Measurements from ENCODE around the gene ATP11A. TPM values are rescaled to one million over a fixed set of nuclear protein-coding genes. Genes with fewer than 3 reads are reported as not detected.
"Not testable (repeated sequence)": the region's sequence is repeated elsewhere in the genome, so short reads cannot be mapped to it uniquely, and the experiment has no call there.

ATP11A gene
- total RNA-seq, 1 donor from 2014 or later, result 22.1 TPM

- DNase-seq, result no peak
Observed at GRCh38 chr13:112670864-112671263, 19.0 kb upstream of the ATP11A start.

DNA sequence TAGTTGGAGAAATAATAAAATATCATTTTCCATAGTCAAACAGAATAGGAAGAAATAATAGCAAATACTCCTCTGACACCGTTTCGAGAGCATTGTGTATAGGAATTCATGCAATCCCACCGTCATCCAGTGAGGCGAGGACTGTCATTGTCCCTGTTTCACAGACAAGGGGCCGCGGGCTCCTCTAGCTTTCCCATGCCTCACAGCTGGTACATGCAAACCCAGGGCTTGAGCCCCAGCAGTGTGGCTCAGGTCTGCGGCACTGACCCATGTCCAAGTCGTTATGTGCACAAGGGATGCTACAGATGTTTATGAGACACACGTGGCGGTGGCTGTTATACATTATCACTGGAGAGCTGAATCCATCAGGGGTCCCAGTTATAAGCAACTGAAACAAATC lies 18.5 kb upstream of the ATP11A start:
- no peak for DNase-seq

GRCh38 chr13:112672651-112673284 lies 17.1 kb upstream of the ATP11A start:
- no peak for DNase-seq

DNA sequence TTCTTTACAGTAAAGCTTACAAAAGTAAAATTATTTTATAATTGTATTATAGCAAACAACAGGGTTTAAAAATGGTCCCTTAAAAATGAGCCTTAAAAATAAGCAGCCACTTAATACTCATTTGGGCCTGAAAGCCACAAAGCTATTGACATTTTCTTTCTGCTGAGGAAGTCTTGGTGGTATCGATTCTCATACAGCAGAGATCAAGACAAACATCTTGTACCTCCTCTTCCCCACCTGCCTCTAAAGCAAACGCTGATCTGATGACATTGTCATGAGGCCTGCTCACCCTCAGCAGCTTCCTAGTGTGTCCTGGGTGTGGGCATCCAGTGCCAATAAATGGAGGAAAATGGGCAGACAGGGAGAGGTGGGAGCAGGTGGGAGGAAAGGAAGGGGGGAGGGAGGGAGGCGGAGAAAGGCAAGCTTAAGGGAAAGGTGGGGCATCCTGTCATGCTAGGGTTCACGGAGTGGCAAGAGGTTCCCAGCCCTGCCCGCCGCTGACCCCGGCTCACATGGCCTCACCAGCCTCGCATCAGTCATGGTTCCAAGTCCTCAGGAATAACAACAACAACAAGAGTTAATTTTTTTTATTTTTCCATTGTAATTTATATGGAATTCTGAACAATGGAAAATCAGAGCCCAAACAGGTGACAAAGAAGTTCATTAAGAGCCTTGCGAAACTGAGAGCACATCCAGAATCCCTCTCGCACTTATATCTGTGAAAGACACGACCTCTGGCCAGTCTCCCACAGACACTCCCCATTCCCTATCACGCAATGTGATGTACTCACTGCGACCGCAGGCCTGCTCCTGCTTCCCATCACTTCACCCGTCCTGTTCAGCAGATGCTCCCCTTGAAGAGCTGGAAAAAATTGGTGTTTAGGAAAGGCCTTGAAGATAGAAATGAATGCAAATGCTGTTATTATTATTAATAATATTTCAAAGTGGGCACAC lies 15.1 kb upstream of the ATP11A start:
- no peak for DNase-seq

- no peak for DNase-seq
Observed at GRCh38 chr13:112675366-112675756, 14.5 kb upstream of the ATP11A start.

DNA sequence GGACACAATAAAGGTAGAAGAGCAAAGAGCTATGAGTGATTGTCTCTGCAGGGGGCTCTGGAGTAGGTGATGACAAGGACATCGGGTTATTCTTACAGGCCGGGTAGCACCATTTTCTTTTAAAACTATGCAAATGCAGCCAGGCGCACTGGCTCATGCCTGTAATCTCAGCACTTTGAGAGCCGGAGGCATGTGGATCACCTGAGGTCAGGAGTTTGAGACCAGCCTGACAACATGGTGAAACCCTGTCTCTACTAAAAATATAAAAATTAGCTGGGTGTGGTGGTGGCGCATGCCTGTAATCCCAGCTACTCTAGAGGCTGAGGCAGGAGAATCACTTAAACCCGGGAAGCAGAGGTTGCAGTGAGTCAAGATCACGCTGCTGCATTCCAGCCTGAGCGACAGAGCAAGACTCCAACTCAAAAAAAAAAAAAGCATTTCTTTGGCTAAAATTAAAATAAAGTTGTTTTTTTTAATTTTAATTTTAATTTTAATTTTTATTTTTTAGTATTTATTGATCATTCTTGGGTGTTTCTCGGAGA lies 12.3 kb upstream of the ATP11A start:
- DNase-seq, result not testable (repeated sequence)

DNA sequence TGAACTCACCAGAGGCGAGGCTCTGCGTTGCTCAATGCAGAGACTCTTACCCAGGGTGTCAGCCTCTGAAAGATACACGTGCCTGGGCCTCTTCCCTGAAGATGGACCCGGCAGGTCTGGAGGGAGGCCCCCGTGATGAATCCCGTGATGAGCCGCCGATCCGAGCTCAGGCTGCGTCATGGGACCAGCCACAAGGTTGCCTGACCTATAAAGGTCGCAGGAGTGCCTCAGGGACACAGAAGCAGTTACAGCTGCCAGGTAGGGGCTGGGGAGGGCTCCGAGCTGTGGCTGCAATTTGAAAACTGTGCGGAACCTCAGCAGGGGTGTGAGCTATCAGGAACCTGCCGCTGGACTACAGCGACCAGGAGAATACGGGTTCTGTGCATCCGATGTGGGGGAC lies 10.5 kb upstream of the ATP11A start:
- no peak for DNase-seq

DNA sequence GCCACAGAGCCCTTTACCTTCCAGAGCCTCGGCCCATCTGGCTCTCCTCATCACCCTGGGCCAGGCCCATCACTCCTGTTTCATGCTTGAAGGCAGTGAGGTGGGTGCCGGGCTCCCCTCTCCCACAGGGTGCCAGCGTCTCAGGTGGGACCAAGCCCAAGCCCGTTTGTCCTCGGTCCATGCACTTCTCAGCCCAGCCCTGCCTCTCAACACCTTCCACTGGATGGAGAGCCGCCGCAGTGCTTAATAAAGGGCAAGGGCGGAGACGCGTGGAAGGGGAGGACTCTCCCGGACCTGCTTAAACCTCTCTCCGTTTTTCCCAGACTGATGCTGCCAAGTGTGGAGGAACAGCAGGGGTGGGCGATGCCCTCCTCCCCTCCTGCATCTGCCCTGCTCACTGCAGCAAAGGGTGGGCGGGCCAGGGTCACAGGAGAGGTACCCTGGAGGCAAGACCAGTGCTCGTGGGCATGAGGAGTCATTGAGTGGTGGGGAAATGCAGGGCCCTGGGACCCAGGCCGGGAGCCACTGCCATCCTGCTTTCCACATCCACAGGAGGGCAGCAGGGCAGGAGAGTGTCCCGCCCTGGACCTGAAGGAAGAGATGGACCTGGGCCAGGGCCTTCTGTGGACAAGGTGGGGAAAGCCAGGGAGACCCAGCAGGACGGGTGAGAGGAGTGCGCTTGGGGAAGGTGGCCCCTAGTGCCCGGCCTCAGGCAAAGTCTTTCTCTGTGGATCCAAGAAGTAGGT lies 9.7 kb upstream of the ATP11A start:
- no peak for DNase-seq

DNA sequence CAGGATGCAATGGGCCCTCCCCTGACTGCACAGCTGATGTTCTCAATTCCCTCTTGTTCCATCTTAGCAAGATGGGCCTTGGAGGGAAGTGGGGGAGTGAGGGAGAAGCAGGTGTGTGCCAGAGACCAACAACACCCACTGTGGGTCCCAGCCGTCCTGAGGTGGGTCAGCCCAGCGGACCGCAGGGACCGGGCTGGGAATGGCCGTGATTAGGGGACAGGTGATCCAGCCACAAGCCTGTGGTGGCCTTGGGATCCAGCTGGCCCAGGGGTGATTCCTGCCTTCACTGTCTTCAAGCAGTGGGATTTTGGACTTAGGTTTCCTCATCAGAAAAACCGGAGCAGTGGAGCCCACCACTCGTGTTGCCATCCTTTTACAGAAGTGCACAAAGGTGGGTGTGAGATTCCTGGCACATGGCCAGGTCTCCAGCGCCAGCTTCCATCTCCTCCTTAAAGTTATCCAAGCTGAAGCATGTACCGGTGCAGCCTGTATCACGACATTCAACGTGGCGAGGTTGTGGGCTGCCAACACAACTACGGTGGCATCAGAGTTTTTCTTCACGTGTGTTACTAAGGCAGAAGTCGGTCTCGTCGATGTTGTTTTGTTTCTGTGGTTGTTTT lies 9.0 kb upstream of the ATP11A start:
- no peak for DNase-seq

DNA sequence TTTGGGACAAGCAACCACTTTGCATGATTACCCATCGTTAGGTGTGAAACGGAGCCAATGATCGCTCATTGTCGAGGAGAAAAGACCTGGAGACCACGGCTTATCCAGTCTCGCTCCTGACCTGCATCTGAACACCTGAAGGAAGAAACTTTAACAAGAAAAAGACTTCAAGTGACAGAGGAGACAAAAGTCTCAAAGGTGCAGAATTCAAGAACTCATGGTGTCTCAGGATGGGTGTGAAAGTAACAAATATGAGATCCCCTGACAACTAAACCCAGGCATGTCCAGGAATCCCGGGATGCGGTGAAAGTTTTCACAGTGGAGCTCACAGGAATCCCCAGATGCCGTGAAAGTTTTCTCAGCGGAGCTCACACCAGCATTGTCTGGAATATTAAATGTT lies 6.3 kb upstream of the ATP11A start:
- DNase-seq, result no peak

GRCh38 chr13:112684071-112684845 lies 5.6 kb upstream of the ATP11A start:
- DNase-seq, result no peak

DNA sequence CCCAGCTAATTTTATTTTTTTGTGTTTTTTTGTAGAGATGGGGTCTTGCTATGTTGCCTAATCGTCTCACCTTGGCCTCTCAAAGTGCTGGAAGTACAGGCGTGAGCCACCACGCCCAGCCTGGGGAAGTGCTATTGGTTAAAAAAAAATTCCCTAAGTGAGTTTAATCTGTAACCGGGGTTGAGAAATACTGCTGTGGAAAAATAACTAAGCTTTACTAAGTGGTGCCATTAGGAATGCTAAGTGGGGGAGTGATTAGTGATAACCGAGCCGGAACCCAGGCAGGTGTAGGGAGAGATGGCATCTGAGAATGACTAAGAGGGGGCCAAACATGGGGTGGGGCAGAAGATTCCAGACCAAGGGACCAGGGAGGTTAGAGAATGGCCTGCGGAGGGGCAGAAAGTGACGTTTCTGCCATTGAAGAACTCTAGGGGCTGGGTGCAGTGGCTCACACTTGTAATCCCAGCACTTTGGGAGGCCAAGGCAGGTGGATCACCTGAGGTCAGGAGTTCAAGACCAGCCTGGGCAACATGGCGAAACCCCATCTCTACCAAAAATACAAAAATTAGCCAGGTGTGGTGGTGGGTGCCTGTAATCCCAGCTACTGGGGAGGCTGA lies 4.5 kb upstream of the ATP11A start:
- not testable (repeated sequence) for DNase-seq

DNA sequence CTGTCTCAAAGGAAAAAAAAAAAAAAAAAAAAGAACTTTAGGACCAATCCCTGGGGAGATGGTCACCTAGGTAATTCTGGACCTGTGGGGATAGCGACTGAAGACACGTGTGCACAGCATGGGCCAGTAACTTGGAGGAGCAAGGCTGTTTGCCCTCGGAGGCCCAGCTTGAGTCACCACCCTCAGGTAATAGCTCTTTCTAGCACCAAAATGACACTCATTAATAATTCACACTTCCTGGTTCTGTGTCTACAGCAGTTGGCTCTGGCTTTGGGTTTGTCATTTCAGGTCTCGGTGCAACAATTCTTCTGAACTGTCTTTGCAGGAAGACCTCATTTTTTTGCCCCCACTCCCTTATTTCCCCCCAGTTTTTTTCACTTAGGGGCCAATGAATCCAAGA lies 3.9 kb upstream of the ATP11A start:
- DNase-seq, result no peak

DNA sequence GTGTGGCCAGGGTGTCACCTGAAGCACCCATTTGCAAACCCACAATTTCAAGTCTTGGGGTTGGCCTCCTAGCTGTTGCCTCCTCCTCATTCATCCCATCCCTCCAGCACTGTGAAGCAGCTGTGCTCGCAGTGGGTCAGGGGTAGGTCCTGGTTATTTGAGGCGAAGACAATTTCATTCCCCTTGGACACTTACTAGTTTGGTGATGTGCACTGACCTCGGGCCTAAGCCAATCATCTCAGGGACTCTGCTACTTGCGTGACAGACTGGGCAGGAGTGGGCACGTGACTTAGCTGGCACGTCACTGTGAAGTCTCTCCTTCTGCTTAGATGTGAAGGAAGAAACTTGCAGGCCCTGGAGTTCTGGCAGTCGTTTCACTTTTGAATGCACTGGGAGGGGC lies 3.5 kb upstream of the ATP11A start:
- DNase-seq, result no peak

GRCh38 chr13:112686987-112687386 lies 2.9 kb upstream of the ATP11A start:
- no peak for DNase-seq

- DNase-seq, result no peak
Observed at GRCh38 chr13:112687836-112688559, 1.8 kb upstream of the ATP11A start.

DNA sequence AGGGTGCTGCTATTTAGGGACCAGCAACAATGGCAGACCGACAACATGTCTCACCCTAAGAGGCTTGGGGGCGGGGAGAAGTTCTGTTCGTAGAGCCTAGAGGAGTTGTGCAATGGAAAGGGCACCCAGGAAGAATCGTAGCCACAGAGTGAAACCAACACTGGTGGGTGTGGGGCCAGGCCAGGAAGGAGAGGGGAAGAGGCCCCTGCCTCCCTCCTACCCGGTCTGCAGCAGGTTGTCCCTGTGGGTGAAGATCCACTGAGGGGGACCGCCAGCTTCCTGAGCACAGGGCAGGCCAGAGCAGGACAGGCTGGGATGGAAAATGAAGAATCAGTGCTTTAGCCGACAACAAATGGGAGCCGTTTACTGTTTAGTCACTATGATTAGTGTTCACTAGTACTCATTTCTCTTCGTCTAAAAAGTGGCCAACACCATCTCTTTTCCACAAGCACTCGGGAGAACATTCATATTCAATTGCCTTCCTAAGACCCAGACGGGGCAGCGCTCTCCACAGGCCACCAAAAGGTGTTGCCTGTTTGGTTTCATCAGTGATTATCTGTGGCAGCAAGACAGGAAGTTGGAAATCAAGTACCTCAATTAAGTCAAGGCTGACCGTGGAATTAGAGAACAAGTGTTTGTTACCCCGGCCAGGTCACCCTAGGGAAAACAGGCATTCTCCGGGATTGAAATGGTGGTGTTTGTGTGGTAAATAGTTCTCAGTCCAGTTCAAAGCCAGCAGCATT lies 1.1 kb upstream of the ATP11A start:
- DNase-seq, result no peak

DNA sequence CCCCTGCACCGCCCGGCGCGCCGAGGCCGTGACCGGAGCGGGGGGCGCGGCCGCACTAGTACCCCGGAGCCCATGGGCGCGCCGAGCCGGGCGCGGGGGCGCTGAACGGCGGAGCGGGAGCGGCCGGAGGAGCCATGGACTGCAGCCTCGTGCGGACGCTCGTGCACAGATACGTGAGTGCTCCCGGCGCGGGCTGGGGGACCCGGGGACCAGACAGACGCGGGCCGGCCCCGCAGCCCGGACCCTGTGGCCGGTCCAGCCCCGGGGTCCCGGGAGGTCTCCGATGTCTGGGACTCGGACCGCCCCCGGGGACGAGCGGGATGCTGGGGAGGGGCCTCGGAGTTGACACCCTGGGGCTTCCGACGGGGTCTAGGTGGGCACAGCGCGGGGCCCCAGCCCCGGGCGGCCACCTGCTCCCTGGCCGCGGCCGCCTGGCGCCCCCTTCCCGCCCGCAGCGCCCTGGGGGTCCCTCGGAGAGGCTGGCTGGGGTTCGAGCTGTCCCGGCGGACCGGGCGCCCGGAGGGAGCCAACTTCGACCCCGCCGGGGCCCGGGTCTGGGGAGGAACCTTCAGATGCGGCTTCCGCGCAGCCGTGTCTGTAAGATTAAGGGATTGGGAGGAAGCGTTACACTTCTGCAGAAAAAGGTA lies 568 bp downstream of the ATP11A start:
- DNase-seq, result no peak

DNA sequence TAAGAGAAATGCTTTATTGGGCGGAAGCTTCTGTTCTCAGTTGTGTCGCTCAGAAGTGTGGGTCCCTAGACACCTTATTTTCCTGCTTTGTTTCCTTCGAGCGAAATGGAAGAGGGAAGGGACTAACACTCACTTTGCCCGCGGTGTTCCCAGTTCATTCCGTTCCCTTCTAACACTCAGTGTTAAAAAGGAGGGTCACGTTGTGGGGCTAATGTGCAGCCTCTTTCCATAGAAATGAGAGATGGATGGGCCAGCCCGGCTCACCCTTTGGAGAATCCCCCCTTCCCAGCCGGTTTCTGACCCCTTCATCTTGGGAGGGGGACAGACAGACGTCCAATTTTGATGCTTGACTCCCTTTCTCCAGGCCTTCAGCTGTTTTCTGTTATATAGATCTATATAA lies 2.3 kb downstream of the ATP11A start:
- DNase-seq, result no peak
